SK-N-SH treated with all-trans-retinoic acid at 6 μM for 48 hours (cell line): ENCODE measurements around the gene ADAMTS2.

Experiments used
- ATAC-seq: fragments of 200-7000 bp; cut with Tn5 transposase; 3 replicates; pipeline ENCODE4 v1.9.1; 2020; ENCODE audit warnings: mild to moderate bottlenecking, moderate library complexity
- BACH2 ChIP-seq: fragments of 250-450 bp; sonication (Bioruptor Pico); IDR thresholded peaks from 2 replicates; pipeline ENCODE4 v1.9.0; 2021; ENCODE audit warnings: mild to moderate bottlenecking, borderline replicate concordance
- CREB5 ChIP-seq: fragments of 250-450 bp; sonication (Bioruptor Pico); IDR thresholded peaks from 2 replicates; pipeline ENCODE4 v1.5.1; 2020; ENCODE audit warnings: low read depth, mild to moderate bottlenecking, moderate library complexity
- CSDC2 ChIP-seq: fragments of 250-450 bp; sonication (Bioruptor Pico); IDR thresholded peaks from 2 replicates; pipeline ENCODE4 v1.5.0; 2020; ENCODE audit warnings: mild to moderate bottlenecking, moderate library complexity
- CSRNP3 ChIP-seq: fragments of 250-450 bp; sonication (Bioruptor Pico); IDR thresholded peaks from 2 replicates; pipeline ENCODE4 v1.5.1; 2021; ENCODE audit warnings: mild to moderate bottlenecking, moderate library complexity
- ESRRG ChIP-seq: fragments of 250-450 bp; sonication (Bioruptor Pico); IDR thresholded peaks from 2 replicates; pipeline ENCODE4 v1.6.1; 2021; ENCODE audit warnings: mild to moderate bottlenecking
- GLIS3 ChIP-seq: fragments of 250-450 bp; sonication (Bioruptor Pico); IDR thresholded peaks from 2 replicates; pipeline ENCODE4 v1.5.0; 2020; ENCODE audit warnings: mild to moderate bottlenecking, moderate library complexity
- ISL1 ChIP-seq: fragments of 250-450 bp; sonication (Bioruptor Pico); IDR thresholded peaks from 2 replicates; pipeline ENCODE4 v2.1.2; 2022; ENCODE audit warnings: mild to moderate bottlenecking, moderate library complexity
- OSR1 ChIP-seq: fragments of 250-450 bp; sonication (Bioruptor Pico); IDR thresholded peaks from 2 replicates; pipeline ENCODE4 v1.8.0; 2022; ENCODE audit warnings: moderate library complexity, mild to moderate bottlenecking, inconsistent platforms
- PATZ1 ChIP-seq: fragments of 250-450 bp; sonication (Bioruptor Pico); IDR thresholded peaks from 2 replicates; pipeline ENCODE4 v1.8.0; 2020; ENCODE audit warnings: mild to moderate bottlenecking, moderate library complexity, borderline replicate concordance
- POU6F1 ChIP-seq: fragments of 250-450 bp; sonication (Bioruptor Pico); IDR thresholded peaks from 2 replicates; pipeline ENCODE4 v1.8.0; 2021; ENCODE audit warnings: low read depth, mild to moderate bottlenecking, moderate library complexity, borderline replicate concordance
- PPARA ChIP-seq: fragments of 250-450 bp; sonication (Bioruptor Pico); IDR thresholded peaks from 2 replicates; pipeline ENCODE4 v1.5.0; 2020; ENCODE audit warnings: mild to moderate bottlenecking, borderline replicate concordance
- RARB ChIP-seq: fragments of 250-450 bp; sonication (Bioruptor Pico); IDR thresholded peaks from 2 replicates; pipeline ENCODE4 v1.8.0; 2021; ENCODE audit warnings: mild to moderate bottlenecking, moderate library complexity
- SNAI2 ChIP-seq: fragments of 250-450 bp; sonication (Bioruptor Pico); IDR thresholded peaks from 2 replicates; pipeline ENCODE4 v1.5.0; 2020; ENCODE audit warnings: mild to moderate bottlenecking, moderate library complexity
- TCF4 ChIP-seq: fragments of 250-450 bp; sonication (Bioruptor Pico); IDR thresholded peaks from 2 replicates; pipeline ENCODE4 v1.8.0; 2021; ENCODE audit warnings: mild to moderate bottlenecking, moderate library complexity, borderline replicate concordance
- TOX ChIP-seq: fragments of 250-450 bp; sonication (Bioruptor Pico); IDR thresholded peaks from 2 replicates; pipeline ENCODE4 v1.8.0; 2021; ENCODE audit warnings: mild to moderate bottlenecking, moderate library complexity, borderline replicate concordance
- TSHZ2 ChIP-seq: fragments of 250-450 bp; sonication (Bioruptor Pico); IDR thresholded peaks from 2 replicates; pipeline ENCODE4 v1.5.0; 2020; ENCODE audit warnings: mild to moderate bottlenecking, moderate library complexity
- ZC3H10 ChIP-seq: fragments of 250-450 bp; sonication (Bioruptor Pico); IDR thresholded peaks from 2 replicates; pipeline ENCODE4 v1.5.1; 2021; ENCODE audit warnings: mild to moderate bottlenecking, moderate library complexity
- ZFP3 ChIP-seq: fragments of 250-450 bp; sonication (Bioruptor Pico); IDR thresholded peaks from 2 replicates; pipeline ENCODE4 v1.5.0; 2020; ENCODE audit warnings: mild to moderate bottlenecking, moderate library complexity
- ZFP30 ChIP-seq: fragments of 450-650 bp; formaldehyde crosslinking; IDR thresholded peaks from 2 replicates; pipeline ENCODE4 v1.5.0; 2022; ENCODE audit warnings: mild to moderate bottlenecking, moderate library complexity
- ZNF565 ChIP-seq: fragments of 450-650 bp; formaldehyde crosslinking; conservative IDR thresholded peaks from 2 replicates; pipeline ENCODE4 v1.5.0; 2020; ENCODE audit warnings: low read depth, mild to moderate bottlenecking, moderate library complexity
- ZNF70 ChIP-seq: fragments of 450-650 bp; formaldehyde crosslinking; IDR thresholded peaks from 2 replicates; pipeline ENCODE4 v1.5.0; 2020; ENCODE audit warnings: mild to moderate bottlenecking, moderate library complexity
- ZNF8 ChIP-seq: fragments of 450-650 bp; formaldehyde crosslinking; IDR thresholded peaks from 2 replicates; pipeline ENCODE4 v1.5.0; 2020; ENCODE audit warnings: mild to moderate bottlenecking, moderate library complexity

Gene ADAMTS2

GRCh38 chr5:179160584-179160983 lies 184.7 kb downstream of the ADAMTS2 start:
- ATAC-seq, result no peak
- TF ChIP-seq GLIS3 (CRISPR knock-in tag), result no peak
- TF ChIP-seq ZFP3 (CRISPR knock-in tag), result no peak
- TF ChIP-seq CREB5 (CRISPR knock-in tag), result no peak
- TF ChIP-seq ZNF70 (CRISPR knock-in tag), result no peak
- no peak for TF ChIP-seq POU6F1 (CRISPR knock-in tag)
- TF ChIP-seq ISL1 (CRISPR knock-in tag), result no peak
- TF ChIP-seq ZFP30 (CRISPR knock-in tag), result no peak
- TF ChIP-seq CSRNP3 (CRISPR knock-in tag), result no peak
- no peak for TF ChIP-seq ZNF8 (CRISPR knock-in tag)
- no peak for TF ChIP-seq TSHZ2 (CRISPR knock-in tag)
- no peak for TF ChIP-seq TCF4 (CRISPR knock-in tag)
- TF ChIP-seq BACH2 (CRISPR knock-in tag), result no peak
- TF ChIP-seq ESRRG, result no peak
- no peak for TF ChIP-seq ZC3H10
- no peak for TF ChIP-seq PATZ1 (CRISPR knock-in tag)
- TF ChIP-seq PPARA (CRISPR knock-in tag), result no peak
- TF ChIP-seq OSR1 (CRISPR knock-in tag), result no peak
- no peak for TF ChIP-seq RARB (CRISPR knock-in tag)

GRCh38 chr5:179158556-179158955 lies 186.7 kb downstream of the ADAMTS2 start:
- no peak for ATAC-seq
- TF ChIP-seq SNAI2 (CRISPR knock-in tag), result no peak
- TF ChIP-seq, all 23 proteins: peak for 0

- TF ChIP-seq GLIS3 (CRISPR knock-in tag) (no peak), TSHZ2 (CRISPR knock-in tag) (no peak), ZNF8 (CRISPR knock-in tag) (no peak), ZNF70 (CRISPR knock-in tag) (no peak), PPARA (CRISPR knock-in tag) (no peak), ZFP3 (CRISPR knock-in tag) (no peak), CSDC2 (CRISPR knock-in tag) (no peak), TOX (CRISPR knock-in tag) (no peak), ZFP30 (CRISPR knock-in tag) (no peak), BACH2 (CRISPR knock-in tag) (no peak), ZNF565 (CRISPR knock-in tag) (no peak), CREB5 (CRISPR knock-in tag) (no peak), RARB (CRISPR knock-in tag) (no peak)
- no peak; the same call in 2 of the 3 replicates for ATAC-seq
Observed at GRCh38 chr5:179154991-179155955, 190.0 kb downstream of the ADAMTS2 start.
